Keratinocyte (primary cell): Measurements from ENCODE around the gene SYDE2.

Source experiments
- EZH2 ChIP-seq: IDR thresholded peaks from one replicate; pipeline ENCODE4 v1.6.1; 2012; ENCODE audit warnings: inconsistent platforms, mild to moderate bottlenecking, low read length, moderate library complexity
- TF ChIP-seq, protein P1 (sequence below), 3 experiments: IDR thresholded peaks in 1 of 3; conservative IDR thresholded peaks in 1 of 3; optimal IDR thresholded peaks in 1 of 3; 2 replicates in 2 of 3; 3 replicates in 1 of 3; pipeline versions ENCODE3 to v1.5.1; 2011; ENCODE audit warnings: low read length in 3 of 3, mild to moderate bottlenecking in 3 of 3, moderate library complexity in 2 of 3, control low read depth in 1 of 3, inconsistent platforms in 1 of 3; ENCODE audit not compliant: insufficient read depth in 2 of 3; ENCODE audit errors: extremely low read depth in 1 of 3

DNA sequence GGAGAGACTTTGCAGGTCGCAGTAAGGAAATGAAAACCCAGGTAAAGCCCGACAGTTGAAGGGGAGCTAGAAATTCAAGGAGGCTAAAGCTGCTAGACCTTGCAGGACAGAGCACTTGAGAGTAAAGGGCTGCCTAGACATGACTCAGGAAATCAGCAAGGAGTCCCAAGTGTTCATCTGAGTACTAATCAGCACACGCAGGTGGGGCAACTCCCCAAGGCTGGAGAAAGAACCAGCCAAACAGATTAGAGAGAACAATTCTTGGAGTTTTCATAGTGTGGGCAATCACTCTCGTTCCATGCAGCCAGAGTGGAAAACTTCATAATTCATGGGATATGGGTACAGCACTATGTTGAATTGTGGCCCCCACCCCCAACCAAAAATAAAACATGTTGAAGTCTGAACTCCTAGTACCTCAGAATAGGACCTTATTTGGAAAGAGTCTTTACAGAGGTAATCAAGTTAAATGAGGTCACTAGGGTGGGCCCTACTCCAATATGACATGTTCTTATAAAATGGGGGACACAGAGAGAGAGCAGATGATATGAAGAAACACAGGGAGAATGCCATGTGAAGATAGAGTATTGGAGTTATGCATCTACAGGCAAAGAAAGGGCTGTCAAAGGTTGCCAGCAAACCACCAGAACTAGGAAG, 28.0 kb downstream of the SYDE2 start:
- TF ChIP-seq, protein P1, sequence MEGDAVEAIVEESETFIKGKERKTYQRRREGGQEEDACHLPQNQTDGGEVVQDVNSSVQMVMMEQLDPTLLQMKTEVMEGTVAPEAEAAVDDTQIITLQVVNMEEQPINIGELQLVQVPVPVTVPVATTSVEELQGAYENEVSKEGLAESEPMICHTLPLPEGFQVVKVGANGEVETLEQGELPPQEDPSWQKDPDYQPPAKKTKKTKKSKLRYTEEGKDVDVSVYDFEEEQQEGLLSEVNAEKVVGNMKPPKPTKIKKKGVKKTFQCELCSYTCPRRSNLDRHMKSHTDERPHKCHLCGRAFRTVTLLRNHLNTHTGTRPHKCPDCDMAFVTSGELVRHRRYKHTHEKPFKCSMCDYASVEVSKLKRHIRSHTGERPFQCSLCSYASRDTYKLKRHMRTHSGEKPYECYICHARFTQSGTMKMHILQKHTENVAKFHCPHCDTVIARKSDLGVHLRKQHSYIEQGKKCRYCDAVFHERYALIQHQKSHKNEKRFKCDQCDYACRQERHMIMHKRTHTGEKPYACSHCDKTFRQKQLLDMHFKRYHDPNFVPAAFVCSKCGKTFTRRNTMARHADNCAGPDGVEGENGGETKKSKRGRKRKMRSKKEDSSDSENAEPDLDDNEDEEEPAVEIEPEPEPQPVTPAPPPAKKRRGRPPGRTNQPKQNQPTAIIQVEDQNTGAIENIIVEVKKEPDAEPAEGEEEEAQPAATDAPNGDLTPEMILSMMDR (optimal IDR thresholded peaks at IDR 0.05 in 1 of 3, IDR thresholded peaks at IDR 0.05 in 1 of 3, conservative IDR thresholded peaks at IDR 0.05 in 1 of 3; ENCODE audit: extremely low read depth in 1 of 3, insufficient read depth in 2 of 3, low read length in 3 of 3) = no peak
- TF ChIP-seq EZH2 = no peak
